ENCODE results near the gene CHAF1B.

DNA sequence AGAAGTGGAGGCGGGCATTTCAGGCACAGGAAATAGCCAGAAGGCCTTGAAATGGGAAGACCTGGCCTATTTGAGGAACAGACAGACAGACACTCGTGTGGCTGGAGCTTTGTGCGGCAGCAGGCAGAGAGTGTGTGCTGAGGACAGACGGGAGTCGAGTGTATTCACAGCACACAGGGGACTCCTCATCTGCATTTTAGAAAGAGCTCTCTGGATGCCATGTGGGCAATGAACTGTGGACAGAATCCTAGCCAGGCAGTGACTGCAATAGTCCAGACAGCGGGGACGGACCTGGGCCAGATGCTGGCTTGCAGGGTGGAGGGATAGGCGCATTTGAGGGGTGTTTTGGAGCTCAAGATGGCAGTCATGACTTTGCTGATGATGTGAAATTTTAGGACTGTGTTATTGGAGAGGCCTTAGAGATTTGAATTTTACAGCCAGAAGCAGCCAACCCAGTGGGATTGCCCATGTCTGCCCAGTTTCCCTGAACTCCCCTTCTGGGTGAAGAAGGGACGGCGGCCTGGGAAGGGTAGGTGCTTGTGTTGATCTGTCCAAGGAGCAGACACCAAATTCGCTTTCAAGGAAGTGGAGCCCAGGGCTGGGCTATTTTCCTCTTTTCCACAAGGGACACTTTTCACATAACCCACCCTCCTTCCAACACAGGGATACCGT lies 43.7 kb downstream of the CHAF1B start:
- TF ChIP-seq CTCF (IDR thresholded peaks at IDR 0.05): no peak
- no peak for TF ChIP-seq POLR2A (IDR thresholded peaks at IDR 0.05)

Data from right lobe of liver (tissue), 4 donors.